ENCODE results near the gene PTPRN2.
"Not testable (repeated sequence)": the region's sequence is repeated elsewhere in the genome, so short reads cannot be mapped to it uniquely, and the experiment has no call there.

Gene PTPRN2

DNA sequence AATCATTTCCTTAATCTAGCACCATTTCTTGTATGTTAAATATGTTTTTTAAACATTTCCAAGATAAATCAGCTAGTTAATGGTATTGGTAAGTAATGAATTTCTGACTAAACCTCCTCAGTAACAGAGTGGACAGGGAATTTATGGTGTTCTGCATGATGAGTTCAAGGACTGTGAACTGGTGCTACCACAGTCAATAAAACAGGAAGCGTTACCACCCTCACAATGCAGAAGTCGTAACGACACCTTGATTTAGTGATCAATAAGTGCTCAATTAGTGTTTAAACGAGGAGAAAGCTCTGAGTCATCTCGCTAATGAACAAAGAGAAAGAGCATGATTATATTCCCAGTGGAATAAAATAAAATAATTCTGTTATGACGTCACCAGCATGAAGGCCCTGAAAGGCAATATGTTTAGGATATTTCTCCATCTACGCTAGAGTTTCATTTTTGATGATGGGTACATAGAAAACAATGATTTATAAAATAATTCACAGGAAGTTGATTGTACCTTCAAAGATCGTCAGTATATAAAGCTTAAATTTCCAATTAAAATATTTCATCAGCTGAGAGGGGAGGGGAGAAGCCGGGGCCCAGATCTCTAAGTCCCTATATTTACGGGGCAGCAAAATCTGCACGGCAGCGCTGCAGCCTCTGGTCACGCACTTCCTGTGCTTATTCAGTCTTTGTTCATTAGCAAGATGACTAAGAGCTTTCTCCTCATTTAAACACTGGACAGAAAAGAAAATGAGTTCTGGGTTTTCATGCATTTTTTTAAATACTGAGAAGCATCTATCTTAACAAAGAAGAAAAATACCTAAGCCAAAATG, 400.5 kb downstream of the PTPRN2 start:
- no peak for DNase-seq

DNA sequence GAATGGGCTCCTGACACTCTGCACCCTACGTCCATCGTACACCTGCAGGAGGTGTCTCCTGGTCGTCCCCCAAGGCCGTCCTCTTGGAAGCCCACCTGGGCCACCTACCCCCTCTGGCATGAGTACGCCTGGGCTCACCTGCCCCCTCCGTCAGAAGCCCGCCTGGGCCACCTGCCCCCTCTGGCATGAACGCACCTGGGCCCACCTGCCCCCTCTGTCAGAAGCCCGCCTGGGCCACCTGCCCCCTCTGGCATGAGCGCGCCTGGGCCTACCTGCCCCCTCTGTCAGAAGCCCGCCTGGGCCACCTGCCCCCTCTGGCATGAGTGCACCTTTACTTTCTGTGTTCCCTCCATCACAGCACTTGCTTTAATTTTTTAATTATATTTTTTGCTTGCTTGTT, 401.2 kb downstream of the PTPRN2 start:
- DNase-seq: no peak

DNA sequence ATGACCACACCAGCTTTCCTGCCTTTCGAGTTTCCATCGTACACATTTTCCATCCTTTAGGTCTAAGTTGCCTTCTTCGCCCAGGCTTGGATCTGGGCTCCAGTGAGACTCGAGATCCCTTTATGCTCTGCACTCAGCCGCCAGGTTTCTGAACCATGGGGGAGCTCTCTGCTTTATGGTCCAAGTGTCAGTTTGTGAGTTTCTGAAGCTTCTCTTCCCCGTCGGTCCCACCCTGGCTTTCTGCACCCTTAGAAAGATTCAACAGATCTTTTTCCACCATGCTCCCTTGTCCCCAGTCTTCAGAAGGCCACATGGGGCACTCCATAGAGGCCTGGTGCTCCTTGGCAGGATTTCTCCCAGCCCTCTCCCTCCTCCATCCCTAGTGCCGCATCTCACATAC, 402.0 kb downstream of the PTPRN2 start:
- no peak for DNase-seq

GRCh38 chr7:158183431-158183830, 404.2 kb downstream of the PTPRN2 start:
- no peak for DNase-seq

DNA sequence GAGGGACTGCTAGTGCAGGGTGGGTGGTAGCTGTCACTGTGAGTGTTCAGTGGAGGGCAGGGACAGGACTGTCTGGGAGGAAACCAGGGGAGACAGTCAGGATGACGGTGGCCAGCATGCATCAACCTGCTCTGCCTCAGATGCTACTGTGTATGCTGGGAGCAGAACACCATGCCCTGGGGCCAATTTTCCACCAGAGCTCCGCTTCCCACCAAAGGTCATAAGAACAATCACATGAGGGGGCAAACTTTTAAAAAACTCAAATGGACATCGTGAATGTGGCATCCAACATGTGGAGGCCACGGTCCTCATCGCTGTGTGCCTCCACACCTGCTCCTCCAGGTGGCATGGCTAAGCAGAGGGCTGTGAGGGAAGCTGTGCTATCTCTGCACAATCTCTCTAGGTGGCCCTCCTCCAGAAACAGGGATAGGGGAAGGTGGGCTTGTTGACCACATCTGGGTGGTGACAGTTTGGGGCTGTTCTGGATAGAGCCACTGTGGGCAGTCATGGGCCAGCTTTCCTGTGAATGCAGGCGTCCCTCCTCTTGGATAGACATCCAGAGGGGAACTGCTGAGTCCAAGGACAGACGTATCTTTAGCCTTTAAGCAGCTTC, 411.0 kb downstream of the PTPRN2 start:
- no peak for DNase-seq

DNA sequence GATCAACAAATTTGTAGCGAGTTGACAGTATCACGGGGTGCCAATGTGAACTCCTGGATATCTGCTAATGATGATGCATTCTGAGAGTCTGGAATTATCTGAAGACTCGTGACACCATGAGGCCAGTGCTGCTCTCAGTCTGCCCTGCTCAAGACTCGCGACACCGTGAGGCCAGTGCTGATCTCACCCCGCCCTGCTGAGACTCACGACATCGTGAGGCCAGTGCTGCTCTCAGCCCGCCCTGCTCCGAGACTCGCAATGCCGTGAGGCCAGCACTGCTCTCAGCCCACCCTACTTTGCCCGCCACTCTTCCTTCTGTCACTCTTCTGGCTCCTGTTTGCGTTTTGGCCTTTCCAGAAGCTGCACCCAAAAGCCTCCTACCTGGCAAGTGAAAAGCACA, 411.8 kb downstream of the PTPRN2 start:
- no peak for DNase-seq

DNA sequence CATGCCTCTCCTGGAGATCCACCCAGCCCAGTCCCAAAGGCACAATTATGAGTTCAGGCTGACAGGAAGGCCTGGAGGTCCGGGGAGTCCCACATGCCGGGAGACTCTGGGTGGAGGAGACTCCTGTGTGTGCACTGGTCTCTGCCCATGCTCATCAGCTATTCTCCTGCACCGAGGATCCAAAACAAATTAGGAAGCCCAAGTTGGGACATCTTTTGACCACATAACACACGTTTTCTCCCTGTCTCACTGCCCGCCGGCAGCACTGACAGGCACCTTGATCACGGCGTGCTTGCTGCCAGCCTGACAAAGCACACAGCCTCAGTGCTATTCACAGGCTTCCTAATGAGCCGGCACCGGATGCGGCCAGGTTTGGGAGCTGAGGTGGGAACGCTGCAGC, 412.7 kb downstream of the PTPRN2 start:
- no peak for DNase-seq

DNA sequence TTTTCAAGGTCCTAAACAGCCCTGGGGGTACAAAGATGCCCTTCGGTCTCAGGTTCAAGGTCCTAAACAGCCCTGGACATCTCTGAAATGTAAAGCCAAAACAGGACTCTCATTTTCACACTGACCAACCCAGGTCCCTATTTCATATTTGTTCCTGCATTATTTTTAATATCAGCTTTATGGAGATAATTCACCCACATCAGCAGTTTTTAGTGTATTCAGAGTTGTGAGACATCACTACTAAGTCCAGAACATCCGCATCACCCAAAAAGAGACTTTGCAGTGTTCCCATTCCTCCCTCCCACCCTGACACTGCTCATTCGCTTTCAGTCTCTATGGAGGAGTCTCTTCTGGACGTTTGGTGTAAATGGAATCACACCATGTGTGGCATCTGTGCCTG, 420.2 kb downstream of the PTPRN2 start:
- DNase-seq: no peak

DNA sequence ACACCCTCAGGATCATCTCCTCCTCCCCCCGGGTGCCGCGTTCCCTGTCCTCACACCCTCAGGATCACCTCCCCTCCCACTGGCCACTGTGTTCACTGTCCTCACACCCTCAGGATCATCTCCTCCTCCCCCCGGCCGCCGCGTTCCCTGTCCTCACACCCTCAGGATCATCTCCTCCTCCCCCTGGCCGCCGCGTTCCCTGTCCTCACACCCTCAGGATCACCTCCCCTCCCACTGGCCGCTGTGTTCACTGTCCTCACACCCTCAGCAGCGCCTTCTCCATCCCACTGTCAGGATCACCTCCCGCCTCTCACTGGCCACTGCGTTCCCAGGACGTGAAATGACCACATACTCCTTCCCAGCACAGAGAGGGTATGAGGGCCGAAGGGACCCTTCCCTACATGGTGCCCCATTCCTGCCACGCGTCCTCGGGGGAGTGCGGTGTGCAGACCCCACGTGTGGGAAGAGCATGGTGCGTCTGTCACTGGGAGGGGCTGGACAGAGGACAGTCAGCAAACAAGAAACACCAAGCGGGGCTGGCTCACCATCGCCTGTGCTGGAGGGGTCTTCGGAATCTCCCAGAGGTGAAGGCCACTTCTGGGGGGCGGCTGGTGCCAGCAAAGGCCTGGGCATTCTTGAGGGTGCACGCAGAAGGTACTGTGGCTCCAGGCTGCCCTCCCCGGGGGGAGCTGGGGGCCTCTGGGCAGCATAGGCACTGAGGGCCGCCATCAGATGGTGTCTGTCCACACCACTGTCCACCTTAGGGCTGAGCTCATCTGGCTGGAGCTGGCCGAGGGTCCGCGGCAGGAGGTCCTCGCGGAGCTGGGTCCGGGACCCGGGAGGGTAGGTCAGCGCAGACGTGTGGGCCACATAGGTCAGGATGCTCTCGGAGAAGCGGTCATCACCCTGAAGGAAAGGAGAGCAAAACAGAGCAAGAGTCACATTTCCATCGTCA, 421.0 kb downstream of the PTPRN2 start:
- no peak for DNase-seq

- no peak for DNase-seq
Measured at GRCh38 chr7:158165711-158166110, 421.9 kb downstream of the PTPRN2 start.

DNA sequence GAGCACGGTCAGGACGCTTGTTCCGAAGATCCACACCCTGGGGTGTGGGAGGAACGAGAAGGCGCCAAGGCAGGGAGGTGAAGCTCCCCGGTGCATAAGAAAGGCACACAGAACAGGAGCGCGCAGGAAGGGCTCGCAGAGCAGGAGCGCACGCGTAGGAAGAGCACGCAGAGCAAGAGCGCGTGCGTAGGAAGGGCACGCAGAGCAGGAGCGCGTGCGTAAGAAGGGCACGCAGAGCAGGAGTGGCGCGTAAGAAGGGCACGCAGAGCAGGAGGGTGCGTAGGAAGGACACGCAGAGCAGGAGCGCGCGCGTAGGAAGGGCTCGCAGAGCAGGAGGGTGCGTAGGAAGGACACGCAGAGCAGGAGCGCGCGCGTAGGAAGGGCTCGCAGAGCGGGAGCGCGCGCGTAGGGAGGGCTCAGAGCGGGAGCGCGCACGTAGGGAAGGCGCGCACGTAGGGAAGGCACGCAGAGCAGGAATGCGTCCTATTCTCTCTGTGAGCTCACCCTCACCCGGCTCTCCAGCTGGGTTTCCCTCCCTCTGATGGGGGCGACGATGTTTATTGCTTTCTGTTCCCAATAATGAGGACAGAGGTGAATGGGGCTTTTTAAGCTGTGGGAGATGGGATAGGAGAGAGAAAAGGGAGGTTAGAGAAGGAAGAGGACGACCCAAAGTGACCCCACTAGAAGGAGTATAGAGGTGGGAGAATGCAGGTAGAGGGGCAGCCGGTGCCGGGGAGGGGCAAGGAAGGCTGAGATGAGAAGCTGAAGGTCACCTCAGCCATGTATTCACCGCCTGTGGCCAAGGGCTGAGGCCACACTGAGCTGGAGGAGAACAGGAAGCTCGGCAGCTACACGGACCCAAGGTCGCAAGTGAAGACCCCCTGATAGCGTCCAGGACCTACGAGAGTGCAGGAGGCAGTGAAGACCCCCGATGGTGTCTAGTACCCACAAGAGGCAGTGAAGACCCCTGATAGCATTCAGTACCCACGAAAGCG, 423.2 kb downstream of the PTPRN2 start:
- DNase-seq: no peak

- DNase-seq: no peak
Measured at GRCh38 chr7:158161194-158161593, 426.4 kb downstream of the PTPRN2 start.

DNA sequence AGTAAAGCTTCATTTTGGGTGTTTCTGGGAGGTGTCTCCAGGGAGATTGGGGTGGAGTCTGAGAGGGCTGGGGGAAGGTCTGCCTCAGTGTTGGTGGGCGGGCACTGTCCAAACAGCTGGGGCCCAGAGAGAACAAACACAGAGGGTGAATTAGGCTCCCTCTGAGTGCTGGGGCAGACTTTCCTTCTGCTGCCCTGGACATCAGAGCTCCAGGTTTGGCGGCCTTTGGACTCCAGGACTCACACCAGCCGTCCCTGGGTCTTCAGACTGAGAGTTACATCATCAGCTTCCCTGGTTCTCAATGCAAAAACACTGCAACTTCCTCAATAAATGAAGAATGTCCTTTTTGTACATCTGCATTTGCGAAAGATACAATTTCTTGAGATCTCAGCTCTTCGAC, 427.4 kb downstream of the PTPRN2 start:
- DNase-seq: no peak

DNA sequence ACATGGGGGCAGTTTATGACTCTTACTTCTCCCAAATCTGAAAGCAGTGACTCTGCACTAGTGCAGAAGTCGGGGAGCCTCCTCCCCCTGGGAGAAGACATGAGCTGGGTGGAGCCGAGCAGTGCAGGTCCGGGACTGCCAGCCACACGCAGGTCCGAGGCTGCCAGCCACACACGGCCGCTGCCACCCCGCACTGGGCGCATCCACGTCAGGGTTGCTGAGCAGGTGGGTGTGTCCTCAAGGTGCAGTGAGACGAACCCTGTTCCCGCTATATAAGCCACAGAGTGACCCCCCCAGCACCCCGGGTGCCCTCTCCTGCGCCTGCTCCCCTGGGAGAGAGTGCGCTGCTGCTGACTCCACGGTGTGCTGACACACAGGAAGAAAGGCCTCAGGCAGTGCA, 430.2 kb downstream of the PTPRN2 start:
- DNase-seq: no peak

GRCh38 chr7:158151273-158151672, 436.4 kb downstream of the PTPRN2 start:
- DNase-seq: not testable (repeated sequence)

GRCh38 chr7:158150234-158150633, 437.4 kb downstream of the PTPRN2 start:
- DNase-seq: no peak

DNA sequence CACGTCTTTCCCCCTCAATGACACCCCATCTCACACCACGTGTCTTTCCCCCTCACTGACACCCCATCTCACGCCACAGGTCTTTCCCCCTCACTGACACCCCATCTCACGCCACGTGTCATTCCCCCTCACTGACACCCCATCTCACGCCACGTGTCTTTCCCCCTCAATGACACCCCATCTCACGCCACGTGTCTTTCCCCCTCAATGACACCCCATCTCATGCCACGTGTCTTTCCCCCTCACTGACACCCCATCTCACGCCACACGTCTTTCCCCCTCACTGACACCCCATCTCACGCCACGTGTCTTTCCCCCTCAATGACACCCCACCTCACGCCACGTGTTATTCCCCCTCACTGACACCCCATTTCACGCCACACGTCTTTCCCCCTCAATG, 440.2 kb downstream of the PTPRN2 start:
- not testable (repeated sequence) for DNase-seq

DNA sequence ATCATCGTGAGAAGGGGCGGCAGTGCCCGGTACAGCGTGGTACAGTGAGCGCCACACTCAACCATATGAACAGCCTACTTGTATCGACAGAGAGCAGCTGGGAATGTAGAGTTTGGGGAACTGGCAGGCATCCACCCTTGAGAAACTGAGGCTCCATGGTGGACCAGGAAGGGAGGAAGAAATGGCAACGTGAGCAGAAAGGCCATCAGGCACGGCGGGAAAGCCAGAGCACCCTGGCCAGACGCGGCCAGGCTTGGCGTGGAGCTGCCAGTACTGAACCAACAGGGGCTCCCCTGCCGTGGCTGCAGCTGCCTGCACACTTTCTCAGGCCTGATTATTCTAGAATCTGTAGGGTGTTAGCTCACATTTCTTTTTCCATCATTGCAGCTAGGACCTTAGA, 442.3 kb downstream of the PTPRN2 start:
- no peak for DNase-seq

DNA sequence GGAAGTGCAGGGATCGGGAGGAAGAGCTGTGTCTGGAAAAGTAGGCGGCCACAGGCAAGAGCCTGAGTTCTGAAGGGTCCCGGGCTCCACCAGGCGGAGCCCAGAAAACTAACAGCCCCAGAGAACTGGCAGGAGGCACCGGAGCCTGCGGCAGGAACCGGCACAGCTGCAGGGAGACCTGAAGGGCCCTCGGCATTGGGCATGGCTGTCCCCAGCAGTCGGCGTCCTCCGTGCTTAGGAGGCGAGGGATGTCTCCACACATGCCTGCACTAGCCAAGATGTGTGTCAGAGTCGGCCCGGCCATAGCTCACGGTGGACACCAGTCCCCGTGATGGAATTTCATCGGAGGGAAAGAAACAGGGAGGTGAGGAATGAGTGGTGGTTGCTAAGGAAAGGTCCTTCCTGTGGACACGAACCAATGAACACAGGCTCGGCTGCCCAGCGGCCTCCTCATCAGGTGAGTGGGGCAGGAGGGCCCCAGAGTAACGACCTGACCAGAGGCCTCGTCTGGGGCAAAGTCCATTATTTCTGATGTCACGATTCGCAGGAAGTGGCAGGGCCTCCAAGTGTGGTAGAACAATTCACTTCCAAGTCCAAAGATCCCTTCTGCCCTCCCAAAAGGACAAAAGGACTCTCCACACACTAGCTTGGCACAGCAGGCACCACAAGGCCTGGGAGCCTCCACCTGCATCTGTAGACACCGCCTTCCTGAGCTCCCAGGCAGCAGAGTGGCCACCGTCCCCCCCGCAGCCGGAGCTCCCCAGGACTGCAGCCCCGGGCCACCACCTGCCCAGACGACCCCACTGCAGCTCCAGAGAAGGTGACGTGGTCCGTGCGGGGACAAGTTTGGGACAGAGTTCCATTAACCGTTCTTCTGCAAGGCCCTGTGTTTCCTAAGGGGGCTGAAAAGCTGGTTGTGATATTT, 444.2 kb downstream of the PTPRN2 start:
- no peak for DNase-seq

DNA sequence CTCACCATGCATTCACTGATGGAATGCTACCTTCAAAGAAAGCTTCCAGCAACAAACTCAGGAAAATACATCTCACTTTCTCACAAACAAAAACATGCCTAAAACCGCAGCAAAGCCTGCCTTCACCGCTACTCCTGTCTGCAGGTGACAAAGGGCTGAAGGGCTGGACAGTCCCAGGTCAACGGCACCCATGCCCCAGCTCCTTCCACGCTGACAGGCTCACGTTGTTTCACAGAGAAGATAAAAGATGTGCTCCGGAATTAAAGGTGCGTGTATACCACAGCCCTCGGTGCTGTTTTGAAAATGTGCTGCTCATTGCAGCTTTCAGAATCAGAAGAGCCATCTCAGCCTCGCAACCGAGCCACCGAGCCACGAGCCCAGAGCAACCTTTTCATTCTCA, 445.0 kb downstream of the PTPRN2 start:
- DNase-seq: no peak
